ENCODE data around the gene AVPR2.

Gene AVPR2

DNA sequence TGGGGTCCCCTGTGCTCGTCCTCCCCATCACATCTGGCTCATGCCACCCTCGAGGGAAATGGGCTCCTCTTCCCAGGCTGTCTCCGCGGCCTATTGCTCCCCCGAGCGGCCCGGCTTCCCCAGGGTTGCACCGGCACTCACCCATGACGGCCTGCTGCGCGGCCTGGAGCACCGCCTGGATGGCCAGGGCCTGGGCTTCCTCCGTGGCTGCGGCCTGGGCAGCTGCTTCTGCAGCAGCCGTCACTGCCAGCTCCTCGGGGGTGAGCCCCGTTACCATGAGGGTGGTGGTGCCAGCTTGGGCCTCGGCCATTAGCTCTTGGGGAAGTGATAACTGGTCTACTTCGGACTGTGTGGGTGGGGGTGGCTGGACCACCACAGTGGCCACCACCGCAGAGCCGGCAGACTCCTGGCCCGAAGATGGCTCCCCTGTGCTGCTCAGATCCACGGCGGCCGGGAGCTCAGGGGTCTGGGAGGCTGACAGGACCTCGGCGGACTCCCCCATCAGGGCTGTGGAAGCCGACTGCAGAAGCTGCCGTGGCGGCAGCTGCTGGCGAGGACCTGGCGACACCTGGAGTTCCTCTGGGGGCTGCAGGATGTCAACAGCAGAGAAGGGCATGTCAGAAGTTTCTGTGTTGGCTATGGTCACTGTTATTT lies 48.0 kb downstream of the AVPR2 start:
- DNase-seq (ENCODE audit: low spot score), result no peak

DNA sequence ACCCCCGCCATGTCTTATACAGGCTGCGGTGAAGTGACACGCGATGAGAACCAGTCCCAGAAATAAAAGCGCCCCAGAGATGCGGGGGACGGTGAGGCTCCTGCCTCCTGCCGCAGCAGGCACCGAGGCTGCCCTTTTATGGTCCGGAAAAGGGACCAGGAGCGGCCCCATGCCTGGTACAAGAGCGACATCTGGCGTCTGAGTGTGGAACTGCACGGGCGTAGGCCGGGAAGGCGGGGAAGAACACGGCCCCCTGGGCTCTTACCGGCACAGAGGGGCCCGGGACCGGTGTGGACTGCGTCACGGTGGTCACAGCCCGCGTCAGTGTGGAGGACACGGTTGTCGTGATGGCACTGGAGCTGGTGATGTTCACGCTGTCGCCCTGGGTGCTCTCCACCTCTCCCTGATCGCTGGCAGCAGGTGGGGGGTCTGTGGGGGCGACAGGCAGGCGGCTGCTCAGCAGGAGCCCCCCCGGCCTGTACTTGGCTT lies 48.9 kb downstream of the AVPR2 start:
- peak; percentile 50 for DNase-seq (ENCODE audit: low spot score)

DNA sequence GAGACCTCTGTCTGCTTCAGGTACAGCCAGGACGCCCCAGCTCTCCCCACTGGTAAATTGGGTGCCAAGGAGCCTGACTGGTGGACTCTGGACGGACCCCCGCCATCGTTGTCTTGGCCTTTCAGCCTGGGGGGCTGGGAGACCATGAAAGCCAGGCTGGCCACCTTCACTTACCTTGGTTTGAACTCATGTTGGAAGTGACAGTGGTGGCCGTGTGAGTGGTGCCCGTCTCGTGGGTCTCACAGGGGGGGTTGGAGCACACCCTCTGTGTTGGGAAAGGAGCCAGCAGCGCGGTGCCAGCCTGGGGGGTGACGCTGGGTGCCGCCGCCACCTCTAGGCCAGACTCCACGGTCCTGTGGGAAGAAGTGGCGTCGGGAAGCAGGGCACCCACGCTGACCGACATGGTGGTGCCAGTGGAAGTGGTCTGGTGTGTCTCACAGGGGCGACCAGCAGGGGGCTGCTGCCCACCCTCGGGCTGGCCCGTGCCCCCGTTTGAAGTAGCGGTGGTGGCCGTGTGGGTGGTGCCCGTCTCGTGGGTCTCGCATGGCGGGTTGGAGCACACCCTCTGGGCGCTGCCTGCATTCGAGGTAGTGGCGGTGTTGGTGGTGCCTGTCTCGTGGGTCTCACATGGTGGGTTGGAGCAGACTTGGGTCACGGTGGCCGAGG lies 49.6 kb downstream of the AVPR2 start:
- DNase-seq (ENCODE audit: low spot score), result no peak

DNA sequence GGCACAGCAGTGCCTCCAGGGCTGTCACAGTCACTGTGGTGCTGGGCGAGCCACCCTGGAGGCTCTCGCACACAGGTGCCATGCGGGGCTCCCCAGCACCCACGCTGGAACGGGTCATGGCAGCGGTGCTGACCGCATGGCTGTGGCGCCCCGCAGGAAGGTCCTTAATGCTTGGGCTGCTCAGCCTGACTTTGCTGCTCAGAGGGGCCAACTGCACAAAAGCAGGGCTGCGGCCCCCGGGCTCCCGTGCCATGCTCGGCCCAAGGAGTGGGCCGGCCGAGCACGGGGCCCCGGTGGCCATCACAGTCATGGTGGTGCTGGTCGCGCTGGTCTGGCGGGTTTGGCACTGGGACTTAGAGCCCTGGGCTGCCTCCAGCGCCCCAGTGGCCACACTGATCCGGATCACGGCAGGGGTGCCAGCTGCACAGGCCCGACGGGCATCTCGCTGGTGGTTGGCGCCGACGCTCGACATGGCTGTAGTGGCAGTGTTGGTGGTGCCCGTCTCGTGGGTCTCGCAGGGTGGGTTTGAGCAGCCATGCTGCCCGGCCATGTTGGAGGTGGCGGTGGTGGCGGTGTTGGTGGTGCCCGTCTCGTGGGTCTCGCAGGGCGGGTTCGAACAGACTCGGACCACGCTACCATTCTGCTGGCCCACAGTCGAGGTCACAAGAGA lies 50.2 kb downstream of the AVPR2 start:
- no peak for DNase-seq (ENCODE audit: low spot score)

DNA sequence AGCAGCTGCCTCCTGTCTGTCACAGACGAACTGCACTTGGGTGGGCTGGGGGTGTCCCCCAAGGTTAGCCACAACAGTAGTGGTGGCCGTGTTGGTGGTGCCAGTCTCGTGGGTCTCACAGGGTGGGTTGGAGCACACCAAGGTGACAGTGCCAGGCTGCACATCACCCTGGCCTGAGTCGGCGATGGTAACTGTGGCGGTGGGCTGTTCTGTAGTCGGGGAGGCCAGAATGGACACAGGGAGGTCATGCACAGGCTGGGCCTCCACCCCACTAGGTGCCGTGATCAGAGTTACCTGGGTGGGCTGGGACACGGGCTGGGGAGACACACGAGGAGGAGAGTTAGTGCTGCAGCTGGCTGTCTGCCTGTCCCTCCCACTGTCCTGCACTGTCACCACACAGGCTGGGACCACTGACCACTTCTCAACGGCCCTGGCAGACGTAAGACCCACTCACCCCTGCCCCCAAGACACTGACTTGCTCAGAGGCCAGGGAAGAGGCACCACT lies 50.8 kb downstream of the AVPR2 start:
- DNase-seq (ENCODE audit: low spot score), result no peak

DNA sequence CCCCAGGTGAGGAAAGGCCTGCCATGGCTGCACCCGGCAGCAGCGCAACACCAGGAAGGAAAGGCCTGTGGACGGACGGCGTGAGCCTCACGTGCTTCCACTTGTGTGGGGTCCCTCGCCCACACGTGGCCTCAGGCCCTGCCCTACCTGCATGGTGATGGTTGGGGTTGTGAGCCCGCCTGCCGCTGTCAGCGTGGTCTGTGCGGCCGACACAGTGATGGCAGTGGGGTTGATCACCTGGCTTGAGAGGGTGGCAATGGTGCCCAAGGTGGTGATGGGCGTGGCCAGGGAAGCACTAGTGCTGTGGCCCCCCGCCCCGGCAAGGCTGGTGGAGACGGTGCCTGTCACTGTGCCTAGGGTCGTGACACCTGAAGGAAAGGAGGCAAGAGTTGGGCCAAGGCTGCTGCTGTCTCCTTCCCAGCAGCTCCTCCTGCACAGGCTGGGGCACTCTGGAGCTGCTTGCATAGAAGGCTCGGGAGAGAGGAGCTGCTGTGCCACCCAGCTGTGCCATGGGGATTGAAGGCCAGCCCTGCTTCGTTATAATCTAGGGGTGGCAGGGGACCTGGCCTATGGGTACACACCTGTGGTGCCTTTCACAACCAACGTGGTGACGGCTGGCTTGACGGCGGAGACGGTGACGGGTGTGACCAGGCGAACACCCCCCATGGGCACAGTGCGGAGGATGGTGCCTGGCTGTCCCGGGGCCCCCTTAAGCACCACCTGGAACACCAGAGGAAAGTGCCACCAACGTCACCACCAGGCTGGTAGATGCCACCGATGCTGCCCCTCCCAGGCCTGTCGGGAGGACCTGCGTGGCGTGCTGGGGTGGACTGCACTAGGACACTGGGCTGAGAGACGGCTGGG lies 51.8 kb downstream of the AVPR2 start:
- DNase-seq (ENCODE audit: low spot score), result no peak

All from kidney capillary endothelial cell (primary cell).